OCI-LY3 (cell line): ENCODE measurements around the gene TERC.

Experiments used
- H2AFZ ChIP-seq: fragments of 200-600, 300-600 bp; shearing (Covaris generic); 2 replicates; pipeline ENCODE4 v1.6.0; 2014; ENCODE audit warnings: antibody characterized with exemption, low read depth, low read length
- H3K27ac ChIP-seq: fragments of 200-600, 300-600 bp; sonication (generic); 2 replicates; pipeline ENCODE4 v1.5.1; 2014; ENCODE audit warnings: mild to moderate bottlenecking, low read length, moderate library complexity, mixed read lengths
- H3K27me3 ChIP-seq: fragments of 200-600, 300-600 bp; sonication (generic); 2 replicates; pipeline ENCODE4 v1.6.1; 2014; ENCODE audit warnings: low read depth, low read length, mixed read lengths
- H3K36me3 ChIP-seq: fragments of 200-600, 300-600 bp; sonication (generic); replicated peaks from 2 replicates; pipeline ENCODE3; 2014; ENCODE audit warnings: low read depth, low read length, mixed read lengths
- H3K4me1 ChIP-seq: fragments of 300-600, 200-600 bp; sonication (generic); 2 replicates; pipeline ENCODE4 v1.6.1; 2014; ENCODE audit warnings: low read length, mixed read lengths
- H3K4me2 ChIP-seq: fragments of 200-600, 300-600 bp; sonication (generic); 2 replicates; pipeline ENCODE4 v1.6.1; 2014; ENCODE audit warnings: low read length, mixed read lengths
- H3K4me3 ChIP-seq: fragments of 300-600, 200-600 bp; sonication (generic); 2 replicates; pipeline ENCODE4 v1.5.1; 2014; ENCODE audit warnings: antibody characterized with exemption, mild to moderate bottlenecking, low read length, moderate library complexity
- H3K79me2 ChIP-seq: fragments of 300-600, 200-600 bp; shearing (Covaris generic); 2 replicates; pipeline ENCODE4 v1.6.1; 2014; ENCODE audit warnings: mild to moderate bottlenecking, low read length, mixed read lengths
- H3K9ac ChIP-seq: fragments of 300-600, 200-600 bp; shearing (Covaris generic); 2 replicates; pipeline ENCODE4 v1.6.0; 2014; ENCODE audit warnings: mild to moderate bottlenecking, low read length, moderate library complexity
- H3K9me3 ChIP-seq: fragments of 200-600, 300-600 bp; shearing (Covaris generic); 2 replicates; pipeline ENCODE4 v1.6.1; 2014; ENCODE audit warnings: low read length, mixed read lengths; ENCODE audit not compliant: insufficient read depth
- H4K20me1 ChIP-seq: fragments of 200-600, 300-600 bp; sonication (generic); 2 replicates; pipeline ENCODE4 v1.6.1; 2016; ENCODE audit warnings: low read length, mixed read lengths; ENCODE audit not compliant: insufficient read depth
- EZH2phosphoT487 ChIP-seq: fragments of 200-600 bp; shearing (Covaris generic); IDR thresholded peaks from 2 replicates; pipeline ENCODE4 v1.6.1; 2018; ENCODE audit warnings: antibody characterized with exemption, mixed run types, low read depth
- TF ChIP-seq, protein P1 (sequence below): fragments of 200-600, 300-600 bp; sonication (generic); IDR thresholded peaks from 2 replicates; pipeline ENCODE4 v1.5.1; 2014; ENCODE audit warnings: antibody characterized with exemption, low read length, low read depth

The TERC gene

DNA sequence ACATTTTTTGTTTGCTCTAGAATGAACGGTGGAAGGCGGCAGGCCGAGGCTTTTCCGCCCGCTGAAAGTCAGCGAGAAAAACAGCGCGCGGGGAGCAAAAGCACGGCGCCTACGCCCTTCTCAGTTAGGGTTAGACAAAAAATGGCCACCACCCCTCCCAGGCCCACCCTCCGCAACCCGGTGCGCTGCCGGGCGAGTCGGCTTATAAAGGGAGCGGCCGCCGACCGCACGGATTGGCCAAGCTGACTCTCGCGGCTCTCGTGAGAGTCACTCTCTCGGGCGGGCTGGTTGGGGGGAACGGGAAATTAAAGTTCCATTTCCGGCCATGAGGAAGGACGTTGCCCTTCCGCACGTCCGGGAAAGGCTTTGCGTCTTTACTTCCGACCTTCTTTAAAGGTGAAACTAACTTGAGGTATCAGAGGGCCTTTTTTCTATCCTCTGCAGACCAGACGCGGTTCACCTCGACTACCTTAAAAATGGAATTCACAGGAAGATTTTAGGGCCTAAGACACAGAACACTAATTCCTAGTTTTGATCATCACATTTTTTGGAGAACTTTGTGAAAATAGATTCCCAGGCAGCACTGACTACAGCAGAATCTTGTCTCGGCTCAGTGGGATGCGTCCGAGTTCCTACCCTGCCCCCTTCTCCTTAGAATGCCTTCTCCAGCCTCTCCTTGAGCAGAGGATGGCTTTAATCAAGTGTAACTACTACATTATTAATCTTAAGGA lies at the start of gene TERC:
Gene TERC, minus strand, starts transcription at position 179 of the 731 bp plus-strand sequence.
- H2AFZ ChIP-seq: peak within 1 kb of the TSS; percentile 78
- peak within 1 kb of the TSS; percentile 79 for H3K4me2 ChIP-seq
- H3K4me3 ChIP-seq: peak within 1 kb of the TSS; percentile 93
- H4K20me1 ChIP-seq: no peaks in the 10 kb centered on the region
- H3K27ac ChIP-seq: peak within 1 kb of the TSS; percentile 78
- 0 out of 2 replicates have a peak, but pooled peaks cover 4% of the 10 kb centered on the region for H3K9me3 ChIP-seq
- H3K9ac ChIP-seq: peak within 1 kb of the TSS; percentile 87
- H3K4me1 ChIP-seq: peaks cover 14% of the 10 kb centered on the region
- H3K36me3 ChIP-seq: no peaks in the 10 kb centered on the region
- TF ChIP-seq EZH2phosphoT487: no peak
- TF ChIP-seq, protein P1, sequence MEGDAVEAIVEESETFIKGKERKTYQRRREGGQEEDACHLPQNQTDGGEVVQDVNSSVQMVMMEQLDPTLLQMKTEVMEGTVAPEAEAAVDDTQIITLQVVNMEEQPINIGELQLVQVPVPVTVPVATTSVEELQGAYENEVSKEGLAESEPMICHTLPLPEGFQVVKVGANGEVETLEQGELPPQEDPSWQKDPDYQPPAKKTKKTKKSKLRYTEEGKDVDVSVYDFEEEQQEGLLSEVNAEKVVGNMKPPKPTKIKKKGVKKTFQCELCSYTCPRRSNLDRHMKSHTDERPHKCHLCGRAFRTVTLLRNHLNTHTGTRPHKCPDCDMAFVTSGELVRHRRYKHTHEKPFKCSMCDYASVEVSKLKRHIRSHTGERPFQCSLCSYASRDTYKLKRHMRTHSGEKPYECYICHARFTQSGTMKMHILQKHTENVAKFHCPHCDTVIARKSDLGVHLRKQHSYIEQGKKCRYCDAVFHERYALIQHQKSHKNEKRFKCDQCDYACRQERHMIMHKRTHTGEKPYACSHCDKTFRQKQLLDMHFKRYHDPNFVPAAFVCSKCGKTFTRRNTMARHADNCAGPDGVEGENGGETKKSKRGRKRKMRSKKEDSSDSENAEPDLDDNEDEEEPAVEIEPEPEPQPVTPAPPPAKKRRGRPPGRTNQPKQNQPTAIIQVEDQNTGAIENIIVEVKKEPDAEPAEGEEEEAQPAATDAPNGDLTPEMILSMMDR: no peak
- no peaks in the 10 kb centered on the region for H3K79me2 ChIP-seq
- no peaks in the 10 kb centered on the region for H3K27me3 ChIP-seq

DNA sequence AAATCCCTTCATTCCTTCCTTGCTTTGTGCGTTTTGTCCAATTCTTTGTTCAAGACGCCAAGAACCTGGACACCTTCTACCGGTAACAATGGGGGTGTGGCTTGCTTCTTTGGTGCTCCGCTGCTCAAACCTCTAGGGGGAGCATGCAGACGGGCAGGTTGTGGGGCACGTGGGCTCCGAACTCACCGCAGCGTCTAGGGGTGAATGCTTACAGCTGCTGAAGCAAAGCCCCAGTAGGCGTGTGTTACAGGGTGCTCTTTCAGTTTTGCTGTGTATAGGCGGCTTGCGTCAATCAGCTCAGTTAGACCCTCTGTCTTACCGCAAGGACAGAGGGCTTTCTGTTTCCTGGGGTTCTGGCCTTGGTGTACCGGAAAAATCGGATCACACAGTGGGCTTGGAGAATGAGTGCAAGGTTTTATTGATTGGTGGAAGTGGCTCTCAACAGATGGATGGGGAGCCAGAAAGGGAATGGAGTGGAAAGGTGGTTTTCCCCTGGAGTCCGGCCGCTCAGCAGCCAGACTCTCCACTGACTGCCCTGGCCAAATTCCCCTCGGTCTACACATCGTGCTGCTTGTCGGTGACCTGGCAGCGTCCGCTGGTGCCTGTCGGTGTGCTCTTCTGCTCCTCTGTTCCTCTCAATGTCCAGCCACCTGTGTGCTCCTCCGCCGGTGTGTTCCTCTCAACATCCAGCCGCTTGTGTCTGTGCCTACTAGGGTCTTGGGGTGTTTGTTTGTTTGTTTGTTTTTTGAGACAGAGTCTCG lies 49.1 kb upstream of the TERC start:
- Histone ChIP-seq H3K9ac (peak overlapping the region; percentile 82), H3K79me2 (no peaks in the 10 kb centered on the region), H3K9me3 (peaks cover 3% of the 10 kb centered on the region; the same call in 1 of the 2 replicates), H3K36me3 (no peaks in the 10 kb centered on the region), H3K4me3 (peak overlapping the region; percentile 90), H3K4me1 (peaks cover 12% of the 10 kb centered on the region; the same call in 1 of the 2 replicates), H4K20me1 (no peaks in the 10 kb centered on the region), H3K4me2 (peak overlapping the region; percentile 98), H3K27ac (no peak overlapping the region), H2AFZ (peak overlapping the region; percentile 98), H3K27me3 (peaks cover 13% of the 10 kb centered on the region; the same call in 1 of the 2 replicates)
- TF ChIP-seq EZH2phosphoT487: no peak
- TF ChIP-seq, protein P1: peak; percentile 67

DNA sequence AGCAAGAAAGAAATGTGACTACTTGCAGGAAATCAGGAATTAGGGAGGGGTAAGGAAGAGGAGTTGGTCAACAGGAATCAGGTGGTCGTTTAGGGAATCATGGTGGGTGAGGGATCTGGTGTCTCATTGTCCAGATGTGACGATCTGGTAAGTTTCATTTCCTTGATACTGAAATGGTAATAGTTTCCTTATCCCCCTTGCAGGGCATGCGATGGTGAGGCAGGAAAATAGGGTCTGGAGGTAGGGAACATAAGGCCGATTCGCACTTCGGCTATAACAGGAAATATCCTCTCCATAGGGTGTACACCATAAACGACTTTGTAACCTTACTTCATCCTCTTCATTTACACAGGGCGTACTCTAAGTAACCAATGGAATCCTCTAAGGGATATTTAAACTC lies 48.4 kb upstream of the TERC start:
- peak overlapping the region; percentile 90 for H3K4me3 ChIP-seq
- no peaks in the 10 kb centered on the region for H3K79me2 ChIP-seq
- H4K20me1 ChIP-seq: no peaks in the 10 kb centered on the region
- peaks cover 3% of the 10 kb centered on the region; the same call in 1 of the 2 replicates for H3K9me3 ChIP-seq
- peak overlapping the region; percentile 23 for H3K27ac ChIP-seq
- H3K9ac ChIP-seq: peak overlapping the region; percentile 82
- peaks cover 7% of the 10 kb centered on the region; the same call in 1 of the 2 replicates for H3K27me3 ChIP-seq
- TF ChIP-seq, protein P1: no peak
- no peak for TF ChIP-seq EZH2phosphoT487
- peak overlapping the region; percentile 98 for H2AFZ ChIP-seq
- peak overlapping the region; percentile 98 for H3K4me2 ChIP-seq
- H3K4me1 ChIP-seq: peaks cover 8% of the 10 kb centered on the region; the same call in 1 of the 2 replicates
- H3K36me3 ChIP-seq: no peaks in the 10 kb centered on the region
